GM19238 (cell line): ENCODE results near the gene NOP53.
"Not testable (repeated sequence)": the region's sequence is repeated elsewhere in the genome, so short reads cannot be mapped to it uniquely, and the experiment has no call there.

Experiments
- DNase-seq: peaks from one replicate; pipeline ENCODE4 v3.0.0; 2011; ENCODE audit warnings: low spot score; ENCODE audit not compliant: insufficient read length

The NOP53 gene

GRCh38 chr19:47804451-47804850, 59.1 kb downstream of the NOP53 start, which contains the start of gene TPRX1:
TSS of gene TPRX1 (minus strand) at chr19:47804551. CDS start at chr19:47804539, 12 bp downstream.
- DNase-seq = not testable (repeated sequence)

- no peak for DNase-seq
Observed at GRCh38 chr19:47805313-47805712, 60.0 kb downstream of the NOP53 start.

- DNase-seq = no peak
Observed at GRCh38 chr19:47806435-47806834, 61.1 kb downstream of the NOP53 start.
